Fibroblast of gingiva (primary cell): ENCODE results near the gene CCAR1.
"Not testable (repeated sequence)": the region's sequence is repeated elsewhere in the genome, so short reads cannot be mapped to it uniquely, and the experiment has no call there.

Source experiments
- DNase-seq: peaks from one replicate; pipeline ENCODE4 v3.0.0-alpha.2; 2011; ENCODE audit warnings: low read depth

Gene CCAR1

DNA sequence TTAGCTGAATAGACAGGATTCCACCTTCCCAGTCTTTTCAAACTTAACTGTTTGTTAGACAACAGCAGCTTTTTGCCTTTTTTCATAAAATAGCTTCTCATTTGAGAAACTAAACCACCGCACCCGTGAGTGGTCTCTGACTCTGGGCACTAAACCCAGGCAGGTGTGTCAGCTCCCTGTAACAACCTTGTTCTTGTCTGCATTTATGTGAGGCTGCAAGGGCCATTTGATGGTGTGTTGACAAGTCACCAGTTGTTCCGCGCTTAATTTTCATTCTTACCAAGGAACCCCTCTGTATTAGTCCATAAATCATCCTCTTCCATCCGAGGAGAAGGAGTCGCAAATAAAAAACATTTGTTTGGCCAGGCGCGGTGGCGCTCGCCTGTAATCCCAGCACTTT, 107.8 kb downstream of the CCAR1 start:
- DNase-seq: no peak

DNA sequence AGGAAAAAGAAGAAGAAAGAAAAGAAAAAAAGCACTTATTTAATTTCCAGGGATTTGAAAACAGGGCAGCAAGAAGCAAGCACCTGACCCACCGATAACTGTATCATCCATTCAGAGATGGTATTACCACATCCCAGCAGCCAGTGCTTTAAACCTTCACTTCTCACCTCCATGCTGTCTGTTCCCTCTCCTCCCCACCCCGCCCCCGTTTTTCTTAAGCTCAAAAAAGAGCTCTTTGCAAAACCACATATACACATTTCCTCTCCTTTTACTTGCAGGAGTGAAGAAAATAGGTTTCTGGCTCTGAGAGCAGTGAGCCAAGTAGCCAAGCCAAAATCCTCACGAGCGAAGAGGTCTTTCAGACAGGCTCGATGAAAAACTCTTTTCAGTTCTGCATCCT, 108.5 kb downstream of the CCAR1 start:
- DNase-seq: no peak

DNA sequence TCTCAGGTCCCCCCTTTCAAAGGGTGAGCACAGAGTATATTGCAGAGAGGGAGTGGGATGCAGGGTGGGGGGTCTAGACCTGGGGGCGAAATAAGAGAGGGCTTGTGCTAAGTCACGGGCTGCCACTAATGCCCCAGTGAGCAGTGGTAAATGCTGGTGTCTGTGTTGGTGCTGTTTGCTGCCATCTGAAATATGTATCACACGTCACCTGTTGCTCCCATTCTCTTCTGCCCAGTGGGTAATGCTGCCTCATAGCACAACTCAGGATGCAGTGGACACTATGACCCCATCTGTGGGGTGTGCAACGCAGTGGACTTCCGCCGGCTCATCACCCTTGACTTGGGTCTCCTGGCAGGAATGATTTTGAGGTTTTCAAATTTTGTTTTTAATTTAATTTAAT, 108.9 kb downstream of the CCAR1 start:
- no peak for DNase-seq

DNA sequence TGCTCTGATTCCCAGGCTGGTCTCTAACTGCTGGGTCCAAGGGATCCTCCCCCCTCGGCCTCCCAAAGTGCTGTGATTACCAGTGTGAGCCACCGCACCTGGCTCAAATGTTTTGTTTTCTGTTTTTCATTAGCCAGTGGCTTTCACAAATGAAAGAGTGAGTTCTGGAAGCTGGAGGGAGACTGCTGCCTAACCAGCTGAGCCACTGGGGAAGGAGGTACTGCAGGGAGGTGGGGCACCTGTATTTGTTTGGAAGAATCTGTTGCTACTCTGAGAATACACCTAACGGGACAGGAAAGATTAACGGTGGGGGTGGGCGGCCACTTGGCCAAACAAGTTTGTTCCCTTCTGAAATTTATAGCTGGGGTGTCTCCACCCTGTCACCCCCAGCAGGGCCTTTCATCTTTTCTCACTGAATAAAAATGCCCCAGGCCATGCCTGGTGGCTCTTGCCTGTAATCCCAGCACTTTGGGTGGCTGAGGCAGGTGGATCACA, 111.0 kb downstream of the CCAR1 start:
- DNase-seq: no peak

DNA sequence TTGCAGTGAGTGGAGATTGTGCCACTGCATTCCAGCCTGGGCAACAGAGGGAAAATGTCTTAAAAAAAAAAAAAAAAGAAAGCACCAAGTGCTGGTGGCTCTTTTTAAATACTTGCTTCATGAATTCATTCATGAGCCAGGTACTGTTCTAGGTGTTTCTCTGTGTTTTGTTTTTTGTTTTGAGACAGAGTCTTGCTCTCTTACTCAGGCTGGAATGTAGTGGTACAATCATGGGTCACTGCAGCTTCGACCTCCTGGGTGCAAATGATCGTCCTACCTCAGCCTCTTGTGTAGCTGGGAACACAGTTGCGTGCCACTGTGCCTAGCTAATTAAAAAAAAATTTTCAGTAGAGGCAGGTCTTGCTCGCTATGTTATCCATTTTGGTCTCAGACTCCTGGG, 111.6 kb downstream of the CCAR1 start:
- no peak for DNase-seq

DNA sequence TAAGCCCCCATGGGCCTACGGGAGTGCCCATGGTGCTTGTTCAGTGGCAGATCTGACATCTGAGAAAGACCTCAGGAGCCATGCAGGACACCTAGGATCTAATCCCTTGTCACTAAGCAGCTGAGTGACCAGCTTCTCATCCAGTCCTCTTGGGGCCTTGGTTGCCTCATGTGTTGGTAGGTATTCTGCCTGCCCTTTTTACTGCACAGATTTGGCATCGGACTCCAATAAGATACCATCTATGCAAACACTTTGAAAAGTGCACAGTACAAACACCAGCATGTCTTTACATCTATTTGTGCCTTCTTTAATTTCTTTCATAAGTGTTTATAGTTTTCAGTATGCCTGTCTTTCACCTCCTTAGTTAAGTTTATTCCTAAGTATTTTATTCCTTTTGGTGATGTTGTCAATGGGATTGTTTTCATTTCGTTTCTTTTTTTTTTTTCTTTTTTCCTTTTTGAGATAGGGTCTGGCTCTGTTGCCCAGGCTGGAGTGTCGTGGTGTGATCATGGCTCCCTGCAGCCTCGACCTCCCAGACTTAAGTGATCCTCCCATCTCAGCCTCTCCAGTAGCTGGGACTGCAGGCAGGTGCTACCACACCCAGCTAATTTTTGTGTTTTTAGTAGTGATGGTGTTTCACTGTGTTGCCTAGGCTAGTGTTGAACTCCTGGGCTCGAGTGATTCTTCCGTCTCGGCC, 116.7 kb downstream of the CCAR1 start:
- no peak for DNase-seq

DNA sequence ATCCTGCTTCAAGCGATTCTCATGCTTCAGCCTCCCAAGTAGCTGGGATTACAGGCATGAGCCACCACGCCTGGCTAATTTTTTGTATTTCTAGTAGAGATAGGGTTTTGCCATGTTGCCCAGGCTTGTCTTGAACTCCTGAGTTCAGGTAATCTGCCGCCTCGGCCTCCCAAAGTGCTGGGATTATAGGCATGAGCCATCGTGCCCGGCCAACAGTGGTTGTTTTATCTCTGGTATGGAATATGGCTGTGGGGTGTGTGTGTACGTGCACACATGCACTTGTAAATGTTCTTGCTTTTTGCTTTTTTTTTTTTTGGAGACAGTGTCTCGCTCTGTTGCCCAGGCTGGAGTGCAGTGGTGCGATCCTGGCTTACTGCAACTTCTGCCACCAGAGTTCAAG, 119.6 kb downstream of the CCAR1 start:
- not testable (repeated sequence) for DNase-seq
